ENCODE results near the gene KMT2C. TPM values are rescaled to one million over a fixed set of nuclear protein-coding genes. Genes with fewer than 3 reads are reported as not detected.

Gene KMT2C
- total and polyA plus RNA-seq, 4 donors: 28.3 to 74.3 (median 51.9) TPM

DNA sequence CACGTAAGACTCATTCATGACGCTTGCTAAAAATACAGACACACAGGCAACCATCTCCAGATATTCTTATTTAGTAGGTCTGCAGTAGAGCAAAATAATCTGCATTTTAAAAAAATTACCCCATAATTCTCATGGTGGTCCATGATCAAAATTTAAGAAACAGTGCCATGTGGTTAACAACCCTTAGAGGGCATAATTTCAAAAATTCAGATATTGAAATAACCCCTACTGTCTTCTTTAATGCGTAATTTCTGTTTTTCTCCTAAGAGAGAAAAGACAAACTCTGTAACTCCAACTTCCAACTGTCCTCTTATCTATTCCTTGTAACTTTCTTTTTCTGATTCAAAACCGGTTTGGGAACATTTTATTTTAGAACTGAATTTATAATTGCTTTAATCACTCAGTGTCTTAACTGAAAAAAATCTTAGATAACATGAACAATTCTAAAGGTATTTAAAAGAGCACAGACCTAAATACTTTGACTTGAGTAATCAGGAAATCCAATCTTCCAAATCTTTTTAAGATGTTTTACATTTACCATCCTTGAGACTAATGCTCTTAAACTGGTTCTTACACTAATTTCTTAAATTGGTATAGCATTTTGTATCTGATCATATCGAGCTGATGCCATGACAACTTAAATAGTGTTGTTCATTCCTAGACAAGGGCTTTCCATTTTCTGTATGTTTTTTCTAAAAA, 262.3 kb downstream of the KMT2C start:
- H3K27me3 ChIP-seq (ENCODE audit: control insufficient read depth, insufficient read depth, low read length): no peaks in the 10 kb centered on the region
- DNase-seq (ENCODE audit: low read depth in 4 of 6, low spot score in 6 of 6): no peak
- WGBS (ENCODE audit: insufficient coverage): 100% methylated on average over 1 of the region's 5 CpGs
- no peaks in the 10 kb centered on the region for H3K9me3 ChIP-seq (ENCODE audit: control insufficient read depth, insufficient read depth, low read length)
- H3K36me3 ChIP-seq (ENCODE audit: control insufficient read depth, insufficient read depth, low read length): peaks cover 17% of the 10 kb centered on the region
- H3K4me3 ChIP-seq (ENCODE audit: low read depth, low read length): no peak overlapping the region
- no peak overlapping the region for H3K27ac ChIP-seq (ENCODE audit: low read depth, low read length)
- no peaks in the 10 kb centered on the region for H3K4me1 ChIP-seq (ENCODE audit: control insufficient read depth, insufficient read depth, low read length)

DNA sequence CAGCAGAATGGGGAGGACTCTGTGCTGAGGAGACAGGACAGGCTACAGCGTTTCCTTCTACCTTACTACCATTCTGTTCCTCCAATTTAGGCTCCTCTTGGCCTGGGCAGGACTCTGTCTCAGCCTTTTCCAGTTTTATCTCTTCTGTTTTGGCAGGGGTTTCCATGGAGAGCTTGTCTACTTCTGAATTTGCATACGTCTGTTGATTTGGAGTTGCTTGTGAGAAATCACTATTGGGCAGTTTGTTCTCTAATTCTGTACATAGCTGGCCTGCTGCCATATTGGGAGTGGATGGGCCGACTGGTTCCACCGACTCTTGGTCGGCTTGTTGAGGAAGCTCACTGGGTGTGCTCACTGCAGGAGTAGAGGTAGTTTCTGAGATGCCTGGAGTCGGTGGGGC, 273.5 kb downstream of the KMT2C start:
- Histone ChIP-seq H3K27ac (ENCODE audit: low read depth, low read length) (no peak overlapping the region), H3K27me3 (ENCODE audit: control insufficient read depth, insufficient read depth, low read length) (no peaks in the 10 kb centered on the region), H3K9me3 (ENCODE audit: control insufficient read depth, insufficient read depth, low read length) (no peaks in the 10 kb centered on the region), H3K36me3 (ENCODE audit: control insufficient read depth, insufficient read depth, low read length) (peaks cover 40% of the 10 kb centered on the region), H3K4me3 (ENCODE audit: low read depth, low read length) (no peak overlapping the region), H3K4me1 (ENCODE audit: control insufficient read depth, insufficient read depth, low read length) (no peaks in the 10 kb centered on the region)
- DNase-seq (ENCODE audit: low read depth in 4 of 6, low spot score in 6 of 6): peak in 1 of 6 donors; percentile 7
- WGBS (ENCODE audit: insufficient coverage): 60% methylated on average over 1 of the region's 6 CpGs

DNA sequence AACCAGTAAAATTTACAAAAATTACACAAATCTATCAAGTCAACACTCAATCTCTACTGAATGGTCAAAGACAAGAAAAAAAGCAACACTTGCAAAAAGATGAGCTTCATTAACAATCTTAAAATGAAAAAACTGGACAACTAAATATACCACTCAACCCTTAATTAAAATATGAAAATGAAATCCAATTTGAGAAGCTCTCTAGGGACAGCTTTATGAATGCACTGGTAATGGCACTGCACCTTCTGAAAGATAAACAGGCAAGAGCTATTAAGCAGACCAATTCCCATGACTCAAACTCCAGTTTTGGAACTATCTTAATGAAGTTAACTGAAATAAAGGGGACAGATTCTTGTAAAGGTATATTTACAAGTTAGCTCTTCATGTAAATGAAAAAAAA, 274.6 kb downstream of the KMT2C start:
- peaks cover 41% of the 10 kb centered on the region for H3K36me3 ChIP-seq (ENCODE audit: control insufficient read depth, insufficient read depth, low read length)
- peak in 1 of 6 donors; percentile 56 for DNase-seq (ENCODE audit: low read depth in 4 of 6, low spot score in 6 of 6)

DNA sequence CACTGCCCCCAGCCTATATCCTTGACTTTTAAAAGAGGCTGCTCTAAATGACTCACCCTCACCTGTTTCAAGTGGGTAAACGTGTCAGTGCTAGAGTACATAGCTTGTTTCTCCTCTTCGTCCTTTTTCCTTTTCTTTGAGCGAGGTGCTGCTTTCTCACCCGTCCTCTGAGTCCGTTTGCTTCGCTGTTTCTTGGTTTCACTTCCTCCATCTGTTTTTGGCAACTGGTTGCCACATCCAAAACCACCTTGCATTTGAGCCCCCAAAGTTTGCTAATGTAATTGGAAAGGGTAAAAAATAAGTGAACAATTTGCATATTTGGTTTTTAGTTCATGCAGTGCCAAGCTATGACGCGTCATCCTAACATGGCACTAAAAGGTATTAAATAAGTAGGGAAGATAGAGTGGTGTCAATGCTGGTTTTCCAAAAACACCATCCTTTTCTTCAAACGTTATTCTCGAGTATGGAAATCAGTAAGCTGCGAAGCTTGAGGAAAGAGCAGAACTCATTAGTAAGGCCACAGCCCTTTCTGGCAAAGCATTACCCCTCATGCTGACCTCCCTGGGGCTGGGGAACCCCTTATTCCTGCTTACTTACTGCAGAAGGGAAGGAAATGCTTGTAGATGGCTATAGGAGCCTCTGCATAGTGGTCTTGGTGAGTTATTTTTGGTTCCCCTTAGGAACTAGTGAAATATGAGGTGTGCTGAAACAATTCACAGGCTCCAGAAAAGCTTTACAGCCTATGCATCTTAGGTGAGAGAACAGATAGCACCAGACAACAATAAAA, 276.8 kb downstream of the KMT2C start:
- Histone ChIP-seq H3K4me3 (ENCODE audit: low read depth, low read length) (no peak overlapping the region), H3K27me3 (ENCODE audit: control insufficient read depth, insufficient read depth, low read length) (no peaks in the 10 kb centered on the region), H3K9me3 (ENCODE audit: control insufficient read depth, insufficient read depth, low read length) (no peaks in the 10 kb centered on the region), H3K4me1 (ENCODE audit: control insufficient read depth, insufficient read depth, low read length) (no peaks in the 10 kb centered on the region), H3K27ac (ENCODE audit: low read depth, low read length) (no peak overlapping the region), H3K36me3 (ENCODE audit: control insufficient read depth, insufficient read depth, low read length) (peaks cover 36% of the 10 kb centered on the region)
- DNase-seq (ENCODE audit: low read depth in 4 of 6, low spot score in 6 of 6): no peak
- WGBS (ENCODE audit: insufficient coverage): 95% methylated on average over 3 of the region's 11 CpGs

More for the DNA sequence above, 274.6 kb downstream of the KMT2C start:
- Histone ChIP-seq H3K4me3 (ENCODE audit: low read depth, low read length) (no peak overlapping the region), H3K4me1 (ENCODE audit: control insufficient read depth, insufficient read depth, low read length) (no peaks in the 10 kb centered on the region), H3K9me3 (ENCODE audit: control insufficient read depth, insufficient read depth, low read length) (no peaks in the 10 kb centered on the region), H3K27ac (ENCODE audit: low read depth, low read length) (no peak overlapping the region), H3K27me3 (ENCODE audit: control insufficient read depth, insufficient read depth, low read length) (no peaks in the 10 kb centered on the region)

DNA sequence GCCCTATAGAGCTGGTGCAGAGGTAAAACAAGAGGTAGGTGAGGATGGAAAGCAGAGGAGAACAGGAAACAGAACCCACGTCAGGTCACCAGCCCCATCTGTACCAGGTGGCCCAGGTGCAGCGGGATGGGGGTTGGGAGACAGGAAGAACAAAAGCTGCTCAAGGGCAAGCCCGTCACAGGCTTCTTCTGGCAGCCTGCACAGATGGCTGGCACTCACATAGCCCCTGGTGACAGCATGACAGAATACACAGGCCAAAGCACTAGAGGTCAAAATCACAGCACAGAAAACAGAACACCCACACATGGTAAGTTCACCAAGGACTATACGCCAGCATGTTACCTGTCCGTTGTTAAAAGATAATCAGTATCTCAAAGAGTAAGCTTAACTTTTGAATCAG, 283.5 kb downstream of the KMT2C start:
- no peaks in the 10 kb centered on the region for H3K27me3 ChIP-seq (ENCODE audit: control insufficient read depth, insufficient read depth, low read length)

DNA sequence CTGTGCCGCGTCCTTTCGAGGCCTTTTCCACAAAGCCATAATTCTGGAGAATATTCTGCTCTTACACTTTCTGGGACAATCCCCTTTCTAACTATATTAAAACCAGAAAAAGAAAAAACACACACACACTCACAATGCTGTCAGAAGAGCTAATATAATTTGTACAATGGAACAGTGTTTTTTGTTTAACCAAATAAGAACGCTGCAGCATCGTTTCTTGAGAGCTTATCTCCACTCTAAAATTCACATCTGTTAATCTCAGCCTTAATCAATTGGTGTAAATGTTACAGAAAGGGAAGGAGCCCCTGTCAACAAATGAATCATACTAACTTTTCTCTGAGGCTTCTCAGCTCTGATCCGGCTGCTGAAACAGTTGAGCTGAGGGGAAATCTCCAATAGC, 286.4 kb downstream of the KMT2C start:
- 100% methylated on average over 3 of the region's 6 CpGs for WGBS (ENCODE audit: insufficient coverage)
- H3K4me1 ChIP-seq (ENCODE audit: control insufficient read depth, insufficient read depth, low read length): no peaks in the 10 kb centered on the region
- peaks cover 40% of the 10 kb centered on the region for H3K36me3 ChIP-seq (ENCODE audit: control insufficient read depth, insufficient read depth, low read length)
- H3K4me3 ChIP-seq (ENCODE audit: low read depth, low read length): no peak overlapping the region
- no peaks in the 10 kb centered on the region for H3K27me3 ChIP-seq (ENCODE audit: control insufficient read depth, insufficient read depth, low read length)
- DNase-seq (ENCODE audit: low read depth in 4 of 6, low spot score in 6 of 6): no peak
- H3K9me3 ChIP-seq (ENCODE audit: control insufficient read depth, insufficient read depth, low read length): no peaks in the 10 kb centered on the region
- no peak overlapping the region for H3K27ac ChIP-seq (ENCODE audit: low read depth, low read length)

More for the DNA sequence above, 283.5 kb downstream of the KMT2C start:
- H3K9me3 ChIP-seq (ENCODE audit: control insufficient read depth, insufficient read depth, low read length): no peaks in the 10 kb centered on the region
- WGBS (ENCODE audit: insufficient coverage): 96% methylated on average over 3 of the region's 5 CpGs
- no peak for DNase-seq (ENCODE audit: low read depth in 4 of 6, low spot score in 6 of 6)
- H3K4me3 ChIP-seq (ENCODE audit: low read depth, low read length): no peak overlapping the region
- H3K36me3 ChIP-seq (ENCODE audit: control insufficient read depth, insufficient read depth, low read length): peaks cover 42% of the 10 kb centered on the region
- H3K27ac ChIP-seq (ENCODE audit: low read depth, low read length): no peak overlapping the region
- no peaks in the 10 kb centered on the region for H3K4me1 ChIP-seq (ENCODE audit: control insufficient read depth, insufficient read depth, low read length)

DNA sequence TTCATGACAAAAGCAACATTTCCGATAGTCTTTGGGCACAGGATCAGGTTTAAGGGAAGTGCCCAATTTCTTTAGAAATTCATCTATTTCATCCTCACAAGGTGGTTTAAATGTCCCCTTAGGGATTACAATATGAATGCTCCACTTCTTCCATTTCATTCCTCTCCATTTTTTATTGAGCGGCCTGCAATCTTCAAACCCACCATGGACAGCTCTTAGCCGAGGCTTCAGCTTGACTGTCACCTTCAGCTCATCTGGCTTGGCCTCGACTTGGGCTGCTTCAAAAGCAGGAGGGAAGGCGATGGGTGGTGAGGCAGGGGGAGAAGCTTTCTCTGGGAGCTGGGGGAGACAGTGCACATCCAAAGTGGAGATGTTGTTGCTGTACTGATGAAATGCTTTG, 287.1 kb downstream of the KMT2C start:
- peaks cover 37% of the 10 kb centered on the region for H3K36me3 ChIP-seq (ENCODE audit: control insufficient read depth, insufficient read depth, low read length)
- H3K4me1 ChIP-seq (ENCODE audit: control insufficient read depth, insufficient read depth, low read length): no peaks in the 10 kb centered on the region
- H3K9me3 ChIP-seq (ENCODE audit: control insufficient read depth, insufficient read depth, low read length): no peaks in the 10 kb centered on the region
- H3K27ac ChIP-seq (ENCODE audit: low read depth, low read length): no peak overlapping the region
- H3K4me3 ChIP-seq (ENCODE audit: low read depth, low read length): no peak overlapping the region
- H3K27me3 ChIP-seq (ENCODE audit: control insufficient read depth, insufficient read depth, low read length): no peaks in the 10 kb centered on the region
- WGBS (ENCODE audit: insufficient coverage): 100% methylated on average over 3 of the region's 5 CpGs
- no peak for DNase-seq (ENCODE audit: low read depth in 4 of 6, low spot score in 6 of 6)

DNA sequence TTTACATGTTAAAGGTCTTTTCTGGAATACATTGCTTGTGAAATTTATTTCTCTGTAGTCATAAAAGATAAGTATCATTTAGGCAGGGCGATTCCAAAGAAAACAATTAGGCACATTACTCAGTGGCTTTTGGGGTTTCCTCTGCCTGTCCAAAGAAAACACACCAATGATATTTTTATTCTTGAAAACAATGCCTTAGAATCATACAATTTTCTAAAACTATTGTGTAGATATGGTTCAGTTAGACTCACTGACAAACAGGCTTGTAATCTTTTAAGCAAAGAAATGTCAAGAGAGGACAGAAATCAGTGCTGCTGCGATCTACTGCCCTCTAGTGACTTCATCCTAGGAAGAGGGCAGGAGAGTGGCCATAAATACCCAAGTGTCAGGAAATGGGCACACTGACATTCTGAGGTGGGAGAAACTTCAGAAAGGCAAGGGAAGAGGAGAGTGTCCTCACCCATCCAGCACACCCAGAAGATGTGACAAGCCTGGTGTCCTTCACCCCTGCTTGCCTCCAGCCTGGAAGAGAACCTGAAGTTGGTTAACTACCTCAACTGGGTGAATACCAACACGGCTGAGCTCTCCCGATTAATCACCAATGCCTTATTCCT, 289.8 kb downstream of the KMT2C start:
- H3K4me3 ChIP-seq (ENCODE audit: low read depth, low read length): no peak overlapping the region
- H3K27ac ChIP-seq (ENCODE audit: low read depth, low read length): no peak overlapping the region
- H3K4me1 ChIP-seq (ENCODE audit: control insufficient read depth, insufficient read depth, low read length): no peaks in the 10 kb centered on the region
- WGBS (ENCODE audit: insufficient coverage): 92% methylated on average over 2 of the region's 4 CpGs
- DNase-seq (ENCODE audit: low read depth in 4 of 6, low spot score in 6 of 6): peak in 2 of 6 donors; percentile 68
- peaks cover 36% of the 10 kb centered on the region for H3K36me3 ChIP-seq (ENCODE audit: control insufficient read depth, insufficient read depth, low read length)
- H3K27me3 ChIP-seq (ENCODE audit: control insufficient read depth, insufficient read depth, low read length): no peaks in the 10 kb centered on the region
- H3K9me3 ChIP-seq (ENCODE audit: control insufficient read depth, insufficient read depth, low read length): no peaks in the 10 kb centered on the region

DNA sequence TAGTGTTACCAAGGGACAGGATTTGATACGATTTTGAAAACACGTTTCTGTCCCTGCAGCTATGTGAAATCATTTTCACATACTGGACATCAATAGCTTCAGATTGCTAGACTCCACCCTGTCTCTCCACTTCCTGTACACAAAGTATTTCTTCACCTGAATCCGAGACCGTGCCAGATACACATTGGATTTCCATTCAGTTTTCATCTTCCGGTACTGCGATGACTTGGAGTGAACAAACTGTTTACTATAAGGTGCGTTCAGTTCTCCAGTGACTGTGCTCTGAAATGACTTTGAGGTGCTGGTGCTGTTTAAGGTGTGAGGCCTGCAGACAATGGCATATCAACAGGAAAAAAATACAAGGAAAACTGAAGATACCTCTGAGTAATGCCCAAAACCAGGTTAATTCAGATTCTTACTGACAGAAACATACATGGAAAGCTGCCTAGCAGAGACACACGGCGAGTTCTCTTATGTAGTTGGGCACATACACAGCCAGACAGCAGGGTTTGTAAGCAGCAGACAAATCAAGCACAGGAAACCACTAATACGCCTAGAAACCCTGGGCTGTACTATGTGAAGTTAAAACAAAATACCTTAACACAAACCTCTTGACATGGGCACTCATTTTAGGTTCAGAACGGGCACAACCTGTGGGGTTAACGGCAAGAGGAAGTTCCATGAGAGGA, 291.1 kb downstream of the KMT2C start:
- peaks cover 38% of the 10 kb centered on the region for H3K36me3 ChIP-seq (ENCODE audit: control insufficient read depth, insufficient read depth, low read length)

More for the DNA sequence above, 291.1 kb downstream of the KMT2C start:
- no peak for DNase-seq (ENCODE audit: low read depth in 4 of 6, low spot score in 6 of 6)
- 88% methylated on average over 11 of the region's 12 CpGs for WGBS (ENCODE audit: insufficient coverage)
- Histone ChIP-seq H3K27me3 (ENCODE audit: control insufficient read depth, insufficient read depth, low read length) (no peaks in the 10 kb centered on the region), H3K27ac (ENCODE audit: low read depth, low read length) (no peak overlapping the region), H3K9me3 (ENCODE audit: control insufficient read depth, insufficient read depth, low read length) (no peaks in the 10 kb centered on the region), H3K4me1 (ENCODE audit: control insufficient read depth, insufficient read depth, low read length) (no peaks in the 10 kb centered on the region), H3K4me3 (ENCODE audit: low read depth, low read length) (no peak overlapping the region)
